Measurements from ENCODE around the gene PLVAP. TPM values are rescaled to one million over a fixed set of nuclear protein-coding genes. Genes with fewer than 3 reads are reported as not detected.
A peak's percentile ranks its signal among the peaks of the same experiment; 100 is the strongest.

The PLVAP gene
- total and polyA plus RNA-seq, 9 of the 15 experiments (the other 6 are each of a cell fraction or from before 2014, with no cell fraction given) = 0.09 to 0.84 (median 0.51) TPM; not detected in 4

- Histone ChIP-seq H3K27ac (ENCODE audit: extremely low read depth, low read depth, low read length) (peak overlapping the region; percentile 87), H3K36me3 (ENCODE audit: control insufficient read depth, insufficient read depth, low read length) (peaks cover 28% of the 10 kb centered on the region; the same call in 1 of the 3 replicates), H3K27me3 (ENCODE audit: control insufficient read depth in 2 of 2, insufficient read depth in 2 of 2, low read length in 2 of 2) (no peaks in the 10 kb centered on the region), H3K79me2 (ENCODE audit: control insufficient read depth, insufficient read depth, low read length) (peaks cover 24% of the 10 kb centered on the region), H3K9me1 (ENCODE audit: control insufficient read depth, insufficient read depth, low read length) (no peaks in the 10 kb centered on the region), H4K20me1 (replicated peaks; ENCODE audit: control insufficient read depth, insufficient read depth, low read length) (no peaks in the 10 kb centered on the region; the same call in 1 of the 2 replicates), H3K4me3 (peak overlapping the region; percentile 84), H3K9ac (ENCODE audit: insufficient read depth in 1 of 2, low read depth in 2 of 2, low read length in 2 of 2) (peak overlapping the region; percentile 81 to 90), H3K9me3 (replicated peaks; ENCODE audit: control insufficient read depth, insufficient read depth, low read depth, low read length) (no peaks in the 10 kb centered on the region; the same call in 1 of the 2 replicates), H3K4me2 (ENCODE audit: insufficient read depth, low read length) (peak overlapping the region; percentile 96), H2AFZ (ENCODE audit: low read depth, low read length) (peak overlapping the region; percentile 95), H3K4me1 (replicated peaks in 1 of 2; ENCODE audit: control insufficient read depth in 2 of 2, insufficient read depth in 2 of 2, low read length in 2 of 2) (peaks cover 24 to 72% of the 10 kb centered on the region in 2 experiments; a peak in 4 of 5 replicates)
- in situ Hi-C loops (cut with MboI) (no loop called here), intact Hi-C loops (cut with micrococcal nuclease) (no loop called here)
- TSS peak; percentile 74 for BruUV-seq (replicated peaks)
- ATAC-seq = peak; percentile 21
- DNase-seq (ENCODE audit: extremely low read depth in 1 of 4, low spot score in 3 of 4) = peak; percentile 72 to 88 (median 86)
- ChIA-PET CTCF (ENCODE audit: low intra/inter-chr PET ratio) (interaction anchor here (0.5 to 0.6 kb wide), 2 partner anchors 58 to 393 kb away, joined by 3 read pairs; no protein-coding TSS in a partner anchor), POLR2A (interaction anchor here (0.5 to 0.7 kb wide), 5 partner anchors 68 to 1206 kb away, joined by 3 to 4 read pairs (median 3); partner anchors contain the start of gene BST2)
- FAIRE-seq = no peak
- 3% methylated on average over 50 of the region's 50 CpGs for WGBS (ENCODE audit: insufficient coverage, low coverage, missing lambda C conversion rate)
- TF ChIP-seq YBX1 (IDR thresholded peaks at IDR 0.05) (no peak), ZNF184 (CRISPR knock-in tag; IDR thresholded peaks at IDR 0.05) (no peak), ZNF280B (CRISPR knock-in tag; IDR thresholded peaks at IDR 0.05) (no peak), NR2F6 (CRISPR knock-in tag; IDR thresholded peaks at IDR 0.05) (no peak), E2F8 (IDR thresholded peaks at IDR 0.05; ENCODE audit: low read depth, partially characterized antibody) (no peak), HES1 (IDR thresholded peaks at IDR 0.05; ENCODE audit: low read depth) (no peak), ZNF717 (CRISPR knock-in tag; IDR thresholded peaks at IDR 0.05) (no peak), NR2C2 (CRISPR knock-in tag; IDR thresholded peaks at IDR 0.05) (no peak), NR2C2 (tag; IDR thresholded peaks at IDR 0.05) (no peak), HNRNPL (IDR thresholded peaks at IDR 0.05; ENCODE audit: low read depth, low read length) (no peak), TAF7 (tag; IDR thresholded peaks at IDR 0.05) (peak; percentile 48; the same call in 1 of the 2 replicates), CTCFL (IDR thresholded peaks at IDR 0.05; ENCODE audit: borderline replicate concordance, insufficient read depth, low read depth, low read length, poor library complexity, severe bottlenecking) (no peak), PKNOX1 (IDR thresholded peaks at IDR 0.05) (peak; percentile 17; the same call in 1 of the 2 replicates)
Observed at GRCh38 chr19:17337675-17338432, 39.3 kb downstream of the PLVAP start.

Data from K562 (cell line).